HPDE6-E6E7 (cell line): ENCODE data around the gene GPR108.

Source experiments
- DNase-seq: peaks from one replicate; pipeline ENCODE4 v3.0.0; 2011; ENCODE audit warnings: missing footprints; ENCODE audit errors: extremely low spot score

Gene GPR108

GRCh38 chr19:6707011-6707657 lies 30.2 kb downstream of the GPR108 start:
- DNase-seq: no peak

- DNase-seq: no peak
Observed at GRCh38 chr19:6706633-6706958, 30.8 kb downstream of the GPR108 start.

- no peak for DNase-seq
Observed at GRCh38 chr19:6705931-6706632, 31.3 kb downstream of the GPR108 start.

- no peak for DNase-seq
Observed at GRCh38 chr19:6700586-6701316, 36.6 kb downstream of the GPR108 start.

DNA sequence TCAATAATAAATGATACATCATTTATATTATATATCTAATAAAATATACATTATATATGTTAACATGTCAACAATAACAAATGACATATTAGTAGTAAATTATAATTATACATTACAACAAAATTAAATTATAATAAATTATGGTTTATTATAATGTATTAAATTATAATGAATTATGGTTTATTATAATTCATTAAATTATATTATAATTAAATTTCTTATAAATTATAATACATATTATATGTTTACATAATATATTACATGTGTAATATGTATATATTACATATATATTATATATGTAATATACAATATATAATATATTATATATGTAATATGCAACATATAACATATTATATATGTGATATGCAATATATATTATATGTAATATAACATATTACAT lies 37.4 kb downstream of the GPR108 start:
- DNase-seq: no peak

DNA sequence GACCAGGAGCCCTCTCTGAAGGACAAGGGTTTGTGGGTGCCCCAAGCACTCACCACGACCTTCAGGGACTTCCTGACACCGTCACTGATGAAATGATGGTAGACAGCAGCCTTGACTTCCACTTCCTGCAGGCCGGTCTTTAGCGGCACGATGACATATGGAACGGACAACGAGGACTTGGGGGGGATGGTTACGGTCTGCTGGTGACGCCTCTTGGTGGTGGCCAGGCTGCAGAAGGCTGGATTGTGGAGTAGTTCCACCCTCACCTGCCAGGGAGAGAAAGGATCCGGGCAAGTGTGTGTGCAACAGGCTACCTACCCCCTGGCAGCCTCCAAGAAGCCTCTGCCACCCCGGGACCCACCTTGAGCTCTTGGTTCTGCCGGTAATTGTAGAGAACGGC lies 40.1 kb downstream of the GPR108 start:
- no peak for DNase-seq

- DNase-seq: no peak
Observed at GRCh38 chr19:6696239-6696820, 41.0 kb downstream of the GPR108 start.

GRCh38 chr19:6694147-6694815 lies 43.1 kb downstream of the GPR108 start:
- no peak for DNase-seq

GRCh38 chr19:6693681-6694080 lies 43.7 kb downstream of the GPR108 start:
- DNase-seq: no peak

DNA sequence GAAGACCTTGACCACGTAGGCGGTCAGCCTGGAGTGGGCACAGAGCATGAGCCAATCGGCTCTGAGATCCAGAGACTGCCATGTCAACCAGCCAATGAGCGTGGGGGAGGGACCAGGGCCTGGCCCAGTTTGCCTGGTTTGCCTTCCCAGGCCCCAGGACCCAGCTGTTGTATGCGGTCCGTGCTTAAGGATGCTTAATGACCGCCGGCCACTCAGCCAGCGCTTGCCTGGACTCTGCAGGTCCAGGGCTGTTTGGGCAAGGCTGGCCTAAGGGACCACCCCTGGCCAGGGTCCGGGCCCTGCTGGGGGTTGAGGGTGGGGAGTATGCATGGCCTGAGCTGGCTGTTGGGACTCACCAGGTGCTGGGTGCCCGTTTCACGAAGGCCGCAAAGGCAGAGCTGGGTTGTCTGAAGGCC lies 44.3 kb downstream of the GPR108 start:
- no peak for DNase-seq

DNA sequence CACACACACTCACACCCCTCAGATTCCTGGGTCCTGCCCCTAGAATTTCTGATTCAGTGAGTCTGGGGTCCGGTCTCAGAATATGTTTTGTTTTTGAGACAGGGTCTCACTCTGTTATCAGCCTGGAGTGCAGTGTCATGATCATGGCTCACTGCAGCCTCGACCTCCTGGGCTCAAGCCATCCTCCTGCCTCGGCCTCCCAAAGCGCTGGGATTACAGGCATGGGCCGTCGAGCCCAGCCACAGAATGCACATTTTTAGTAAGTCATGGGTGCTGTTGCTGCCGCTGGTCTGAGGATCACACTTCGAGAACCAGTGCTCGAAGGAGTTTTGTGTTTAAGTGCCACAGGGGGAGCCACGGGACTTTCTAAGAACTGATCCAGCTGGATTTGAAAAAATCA lies 45.4 kb downstream of the GPR108 start:
- no peak for DNase-seq

DNA sequence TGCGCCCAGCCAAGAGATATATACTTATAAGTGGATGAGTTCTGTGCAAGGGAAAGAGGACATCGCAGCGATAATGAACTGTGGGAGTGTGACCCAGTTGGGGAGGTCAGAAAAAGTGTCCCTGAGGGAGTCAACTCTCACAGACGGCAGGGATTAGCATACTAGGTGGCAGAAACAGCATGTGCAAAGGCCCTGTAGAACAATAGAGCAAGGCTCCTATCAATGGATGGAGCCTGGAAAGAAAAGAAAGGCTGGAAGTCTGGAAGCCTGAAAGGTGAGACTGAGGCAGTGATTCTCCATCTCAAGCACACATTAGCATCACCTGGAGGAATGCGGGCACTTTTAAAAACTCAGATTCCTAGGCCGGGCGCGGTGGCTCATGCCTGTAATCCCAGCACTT lies 46.0 kb downstream of the GPR108 start:
- DNase-seq: no peak

DNA sequence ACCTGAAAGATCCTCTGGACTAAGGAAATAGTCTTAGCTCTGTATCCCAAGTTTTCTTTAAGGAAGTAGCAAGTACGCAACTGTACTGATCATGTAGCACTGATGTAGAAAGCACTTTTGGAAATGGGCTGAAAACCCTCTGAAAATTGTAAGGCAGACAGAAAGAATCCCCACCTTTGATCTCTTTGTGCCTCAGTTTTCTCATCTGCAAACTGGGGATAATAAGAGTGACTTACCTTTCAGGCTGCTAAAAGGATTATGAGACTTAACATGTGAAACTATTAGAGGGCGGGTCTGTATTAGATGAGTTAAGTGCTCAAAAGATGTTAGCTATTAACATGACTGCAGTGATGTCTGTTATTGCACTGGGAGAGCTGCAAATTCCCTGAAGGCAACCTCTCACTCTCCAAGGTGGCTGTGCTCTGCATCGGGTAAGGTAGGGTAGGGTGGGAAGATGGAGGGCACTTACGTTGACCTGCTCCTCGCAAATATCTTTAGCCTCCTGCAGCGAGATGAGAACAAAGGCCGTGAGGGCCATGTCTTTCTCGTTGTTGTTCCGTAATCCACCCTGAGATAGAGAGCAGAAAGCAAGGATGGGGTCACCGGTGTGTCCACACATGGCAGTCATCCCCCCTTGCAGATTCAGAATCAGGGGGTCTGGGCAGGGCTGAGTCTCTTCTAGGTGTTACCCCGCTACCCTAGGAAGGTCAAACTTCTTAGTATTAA lies 47.1 kb downstream of the GPR108 start:
- no peak for DNase-seq

DNA sequence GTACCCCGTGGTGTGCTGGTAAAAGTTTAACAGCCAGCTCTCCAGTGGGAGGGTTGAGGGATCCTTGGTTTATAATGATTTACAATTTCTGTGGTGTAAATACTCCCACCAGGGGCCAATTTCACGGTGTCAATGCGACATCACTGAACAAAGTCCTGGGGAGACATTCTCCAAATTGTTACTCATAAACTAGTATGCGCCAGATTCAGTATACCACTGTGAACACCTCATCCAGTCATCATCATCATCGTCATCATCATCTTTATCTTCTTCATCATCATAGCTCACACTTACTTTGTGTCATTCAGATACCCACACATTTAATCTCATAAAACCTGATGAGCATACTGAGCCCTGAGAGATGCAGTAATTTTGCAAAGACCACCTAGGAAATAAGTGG lies 50.3 kb downstream of the GPR108 start:
- DNase-seq: no peak

- no peak for DNase-seq
Observed at GRCh38 chr19:6686628-6686975, 50.8 kb downstream of the GPR108 start.

- no peak for DNase-seq
Observed at GRCh38 chr19:6685962-6686627, 51.3 kb downstream of the GPR108 start.

GRCh38 chr19:6685482-6685881 lies 51.9 kb downstream of the GPR108 start:
- DNase-seq: no peak

DNA sequence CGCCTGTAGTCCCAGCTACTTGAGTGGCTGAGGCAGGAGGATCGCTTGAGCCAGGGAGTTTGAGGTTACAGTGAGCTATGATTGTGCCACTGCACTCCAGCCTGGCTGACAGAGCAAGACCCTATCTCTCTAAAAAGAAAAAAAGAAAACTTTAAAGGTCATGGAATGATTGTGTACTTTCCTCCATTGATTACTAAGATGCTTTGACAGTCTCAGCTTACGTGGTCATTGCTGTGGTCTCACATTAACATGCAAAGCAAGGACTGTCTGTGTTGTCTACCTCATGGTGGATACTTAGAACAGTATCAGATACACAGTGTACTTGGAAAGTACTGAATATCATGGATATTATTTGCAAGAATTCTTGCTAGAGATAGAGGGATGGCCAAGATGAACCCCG lies 53.4 kb downstream of the GPR108 start:
- no peak for DNase-seq

DNA sequence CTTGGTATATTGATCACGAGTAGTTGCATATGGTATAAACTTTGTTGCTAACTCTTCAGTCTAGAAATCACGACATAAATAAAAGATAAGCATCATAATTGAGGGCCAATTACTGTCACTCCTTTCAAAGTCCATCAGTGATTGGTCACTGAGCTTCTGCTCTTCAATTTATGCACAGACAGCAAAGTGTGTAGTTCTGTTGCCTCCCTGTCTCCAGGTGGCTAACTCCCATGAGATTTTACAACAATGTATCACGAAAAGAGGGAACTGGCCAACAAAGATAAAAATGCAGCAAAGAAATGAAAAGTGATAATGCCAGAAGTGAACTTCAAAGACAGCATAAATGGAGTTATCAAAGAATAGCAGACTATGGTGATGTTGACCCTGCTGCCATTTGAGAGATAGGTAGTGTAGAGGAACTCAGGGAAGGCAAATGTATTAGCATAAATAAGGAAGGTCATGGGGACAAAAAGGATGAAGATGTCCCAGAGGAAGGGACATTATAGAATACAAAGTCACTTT lies 54.7 kb downstream of the GPR108 start:
- DNase-seq: no peak

- DNase-seq: no peak
Observed at GRCh38 chr19:6680141-6680540, 57.2 kb downstream of the GPR108 start.
